ENCODE data around the gene UNC5C. TPM values are rescaled to one million over a fixed set of nuclear protein-coding genes. Genes with fewer than 3 reads are reported as not detected.

Gene UNC5C
- total RNA-seq, 1 donor from 2014 or later: 2.0 TPM

DNA sequence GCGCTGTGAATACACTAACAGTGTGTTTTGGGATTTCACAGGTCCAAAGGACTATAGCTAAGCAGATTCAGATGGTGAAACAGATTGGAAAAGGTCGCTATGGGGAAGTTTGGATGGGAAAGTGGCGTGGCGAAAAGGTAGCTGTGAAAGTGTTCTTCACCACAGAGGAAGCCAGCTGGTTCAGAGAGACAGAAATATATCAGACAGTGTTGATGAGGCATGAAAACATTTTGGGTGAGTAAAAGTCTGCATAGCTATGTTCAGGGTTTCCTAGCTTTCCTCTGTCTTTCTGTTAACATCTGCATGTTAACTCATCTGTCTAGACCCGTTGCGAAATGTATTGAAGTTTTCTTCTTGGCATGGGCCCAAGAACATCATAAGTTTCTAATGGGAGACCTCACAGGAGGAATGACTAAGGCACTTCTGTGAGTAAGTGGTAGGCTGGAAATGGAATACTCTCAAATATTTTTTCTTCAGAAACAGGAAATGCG lies 418.9 kb downstream of the UNC5C start:
- no peaks in the 10 kb centered on the region for H3K27me3 ChIP-seq (ENCODE audit: low read depth)
- no peaks in the 10 kb centered on the region for H3K36me3 ChIP-seq
- H3K4me3 ChIP-seq: no peak overlapping the region
- H3K4me1 ChIP-seq: no peaks in the 10 kb centered on the region
- H3K27ac ChIP-seq (replicated peaks): peak overlapping the region; percentile 19
- no peak for DNase-seq
- peaks cover 8% of the 10 kb centered on the region for H3K9me3 ChIP-seq (replicated peaks)
- TF ChIP-seq, protein P1, sequence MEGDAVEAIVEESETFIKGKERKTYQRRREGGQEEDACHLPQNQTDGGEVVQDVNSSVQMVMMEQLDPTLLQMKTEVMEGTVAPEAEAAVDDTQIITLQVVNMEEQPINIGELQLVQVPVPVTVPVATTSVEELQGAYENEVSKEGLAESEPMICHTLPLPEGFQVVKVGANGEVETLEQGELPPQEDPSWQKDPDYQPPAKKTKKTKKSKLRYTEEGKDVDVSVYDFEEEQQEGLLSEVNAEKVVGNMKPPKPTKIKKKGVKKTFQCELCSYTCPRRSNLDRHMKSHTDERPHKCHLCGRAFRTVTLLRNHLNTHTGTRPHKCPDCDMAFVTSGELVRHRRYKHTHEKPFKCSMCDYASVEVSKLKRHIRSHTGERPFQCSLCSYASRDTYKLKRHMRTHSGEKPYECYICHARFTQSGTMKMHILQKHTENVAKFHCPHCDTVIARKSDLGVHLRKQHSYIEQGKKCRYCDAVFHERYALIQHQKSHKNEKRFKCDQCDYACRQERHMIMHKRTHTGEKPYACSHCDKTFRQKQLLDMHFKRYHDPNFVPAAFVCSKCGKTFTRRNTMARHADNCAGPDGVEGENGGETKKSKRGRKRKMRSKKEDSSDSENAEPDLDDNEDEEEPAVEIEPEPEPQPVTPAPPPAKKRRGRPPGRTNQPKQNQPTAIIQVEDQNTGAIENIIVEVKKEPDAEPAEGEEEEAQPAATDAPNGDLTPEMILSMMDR (IDR thresholded peaks at IDR 0.05; ENCODE audit: borderline replicate concordance): no peak
- intact Hi-C loops (cut with micrococcal nuclease): no loop called here

DNA sequence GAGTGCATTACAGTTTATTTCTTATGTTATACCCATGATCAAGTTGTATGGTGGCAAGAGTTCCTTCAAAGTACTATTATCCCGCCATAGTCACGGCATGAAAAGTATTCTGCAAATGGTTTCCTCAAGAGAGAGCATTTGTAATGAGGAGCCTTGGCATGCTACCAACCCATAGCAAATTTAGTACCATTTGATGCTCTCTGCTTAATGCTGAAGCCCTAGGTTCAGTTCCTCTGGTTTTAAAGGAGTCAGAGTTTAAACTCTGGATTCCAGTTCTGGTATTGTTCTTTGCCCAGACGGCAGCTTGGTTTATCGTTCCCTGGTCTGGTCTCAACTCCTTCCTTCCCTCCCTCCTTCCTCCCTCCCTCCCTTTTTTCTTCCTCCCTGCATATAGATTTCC lies 419.7 kb downstream of the UNC5C start:
- TF ChIP-seq, protein P1 (IDR thresholded peaks at IDR 0.05; ENCODE audit: borderline replicate concordance): no peak
- H3K27ac ChIP-seq (replicated peaks): no peak overlapping the region
- intact Hi-C loops (cut with micrococcal nuclease): no loop called here

DNA sequence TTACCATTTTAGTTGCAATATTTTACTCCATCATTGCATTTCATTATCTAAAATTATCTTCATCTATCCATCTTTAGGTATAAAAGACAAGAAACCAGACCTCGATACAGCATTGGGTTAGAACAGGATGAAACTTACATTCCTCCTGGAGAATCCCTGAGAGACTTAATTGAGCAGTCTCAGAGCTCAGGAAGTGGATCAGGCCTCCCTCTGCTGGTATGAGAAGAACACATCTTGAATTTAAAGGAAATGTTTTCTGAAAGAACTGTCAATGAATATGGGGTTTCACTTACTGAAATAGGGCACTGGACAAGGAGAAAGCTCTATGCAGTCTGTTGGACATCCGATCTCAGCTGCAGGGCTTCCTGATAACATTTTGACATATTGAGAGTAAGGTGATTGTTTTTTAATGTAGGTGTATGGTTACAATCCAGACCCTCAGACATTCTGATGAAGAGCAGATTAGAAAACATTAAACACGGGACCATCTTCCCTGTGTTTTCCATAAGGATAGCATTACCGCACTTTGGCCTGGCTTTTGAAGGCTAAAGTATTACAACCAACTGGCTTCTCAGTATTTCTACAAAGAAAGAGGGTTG lies 423.8 kb downstream of the UNC5C start:
- TF ChIP-seq, protein P1 (IDR thresholded peaks at IDR 0.05; ENCODE audit: borderline replicate concordance): peak; percentile 64
- intact Hi-C loops (cut with micrococcal nuclease): no loop called here
- H3K27ac ChIP-seq (replicated peaks): no peak overlapping the region
- H3K27me3 ChIP-seq (ENCODE audit: low read depth): no peaks in the 10 kb centered on the region
- no peaks in the 10 kb centered on the region for H3K9me3 ChIP-seq (replicated peaks)
- no peaks in the 10 kb centered on the region for H3K36me3 ChIP-seq
- DNase-seq: no peak
- no peak overlapping the region for H3K4me3 ChIP-seq
- H3K4me1 ChIP-seq: no peaks in the 10 kb centered on the region

More for the DNA sequence above, 419.7 kb downstream of the UNC5C start:
- H3K36me3 ChIP-seq: no peaks in the 10 kb centered on the region
- H3K27me3 ChIP-seq (ENCODE audit: low read depth): no peaks in the 10 kb centered on the region
- DNase-seq: no peak
- no peak overlapping the region for H3K4me3 ChIP-seq
- H3K4me1 ChIP-seq: no peaks in the 10 kb centered on the region
- peaks cover 2% of the 10 kb centered on the region for H3K9me3 ChIP-seq (replicated peaks)

DNA sequence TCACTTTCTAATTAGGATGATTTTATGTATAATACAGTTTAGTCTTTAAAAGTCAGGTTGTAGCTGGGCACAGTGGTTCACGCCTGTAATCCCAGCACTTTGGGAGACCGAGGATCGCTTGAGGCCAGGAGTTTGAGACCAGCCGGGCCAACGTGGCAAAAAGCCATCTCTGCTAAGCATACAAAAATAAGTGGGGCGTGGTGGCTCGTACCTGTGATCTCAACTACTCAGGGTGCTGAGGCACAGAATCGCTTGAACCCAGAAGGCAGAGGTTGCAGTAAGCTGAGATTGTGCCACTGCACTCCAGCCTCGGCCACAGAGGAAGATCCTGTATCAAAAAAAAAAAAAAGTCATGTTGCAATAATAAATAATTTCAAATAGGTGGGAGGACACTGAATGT lies 426.8 kb downstream of the UNC5C start:
- intact Hi-C loops (cut with micrococcal nuclease): no loop called here
- H3K4me3 ChIP-seq: no peak overlapping the region
- H3K9me3 ChIP-seq (replicated peaks): no peaks in the 10 kb centered on the region
- H3K4me1 ChIP-seq: no peaks in the 10 kb centered on the region
- no peak for DNase-seq
- no peak overlapping the region for H3K27ac ChIP-seq (replicated peaks)
- TF ChIP-seq, protein P1 (IDR thresholded peaks at IDR 0.05; ENCODE audit: borderline replicate concordance): no peak
- H3K36me3 ChIP-seq: no peaks in the 10 kb centered on the region
- no peaks in the 10 kb centered on the region for H3K27me3 ChIP-seq (ENCODE audit: low read depth)

DNA sequence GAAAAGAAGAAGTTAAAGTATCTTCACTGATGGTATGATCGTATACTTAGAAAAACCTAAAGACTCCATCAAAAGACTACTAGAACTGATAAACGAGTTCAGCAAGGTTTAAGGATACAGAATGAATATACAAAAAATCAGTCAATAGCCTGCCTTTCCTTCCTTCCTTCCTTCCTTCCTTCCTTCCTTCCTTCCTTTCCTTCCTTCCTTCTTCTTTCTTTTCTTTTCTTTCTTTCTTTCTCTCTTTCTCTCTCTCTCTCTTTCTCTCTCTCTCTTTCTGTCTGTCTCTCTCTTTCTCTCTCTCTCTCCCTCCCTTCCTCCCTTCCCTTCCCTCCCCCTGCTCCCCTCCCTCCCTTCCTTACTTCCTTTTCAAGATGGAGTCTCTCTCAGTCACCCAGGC lies 428.3 kb downstream of the UNC5C start:
- intact Hi-C loops (cut with micrococcal nuclease): no loop called here
- Histone ChIP-seq H3K4me1 (no peaks in the 10 kb centered on the region), H3K9me3 (replicated peaks) (no peaks in the 10 kb centered on the region), H3K27me3 (ENCODE audit: low read depth) (no peaks in the 10 kb centered on the region), H3K27ac (replicated peaks) (no peak overlapping the region), H3K36me3 (no peaks in the 10 kb centered on the region), H3K4me3 (no peak overlapping the region)
- TF ChIP-seq, protein P1 (IDR thresholded peaks at IDR 0.05; ENCODE audit: borderline replicate concordance): no peak
- no peak for DNase-seq

Data from left ventricle myocardium inferior (tissue), 1 donor.